HG02610 (cell line): ENCODE data around the gene OLAH.

ENCODE experiments used
- ATAC-seq: cut with Tn5 transposase; IDR thresholded peaks from one replicate; pipeline ENCODE4 v1.9.1; 2021; ENCODE audit warnings: mild to moderate bottlenecking, moderate library complexity; ENCODE audit not compliant: unreplicated experiment

The OLAH gene

DNA sequence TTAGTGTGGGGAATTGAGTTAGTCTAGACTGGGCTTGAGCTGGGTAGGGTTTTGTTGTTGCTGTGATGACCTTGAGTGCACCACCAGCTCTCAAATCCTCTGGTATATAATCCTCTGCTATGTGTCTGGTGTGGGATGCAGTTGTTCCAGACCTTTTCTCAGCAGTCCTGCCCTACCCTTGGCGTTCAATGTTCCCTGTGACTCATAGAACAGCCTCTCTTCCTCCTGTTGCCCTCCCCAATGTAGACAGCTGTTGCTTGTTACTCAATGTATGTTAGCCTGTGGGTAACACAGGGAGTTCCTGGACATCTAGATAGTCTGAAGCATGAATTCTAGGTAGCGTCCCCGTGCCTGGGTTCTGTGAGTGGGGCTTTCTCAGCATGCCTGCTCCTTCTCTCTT lies 25.1 kb downstream of the OLAH start:
- ATAC-seq: no peak

DNA sequence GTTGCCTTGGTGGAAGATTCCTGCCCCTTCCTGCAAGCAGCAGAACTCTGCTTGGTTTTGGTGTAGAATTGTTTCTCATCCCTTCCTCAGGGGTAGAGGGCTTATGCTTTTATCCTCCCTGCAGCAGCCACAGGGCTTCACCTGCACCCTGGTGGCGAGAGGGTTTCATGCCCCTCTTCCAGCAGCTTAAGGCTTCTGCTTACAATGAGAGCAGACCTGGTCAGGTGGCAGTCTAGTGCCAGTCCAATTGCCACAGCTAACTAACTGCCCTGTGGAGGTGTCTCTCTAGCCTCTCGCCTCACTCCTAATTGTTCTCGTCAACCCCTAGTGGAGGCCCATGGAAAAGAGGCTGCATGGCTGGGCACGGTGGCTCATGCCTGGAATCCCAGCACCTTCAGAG lies 25.5 kb downstream of the OLAH start:
- no peak for ATAC-seq

DNA sequence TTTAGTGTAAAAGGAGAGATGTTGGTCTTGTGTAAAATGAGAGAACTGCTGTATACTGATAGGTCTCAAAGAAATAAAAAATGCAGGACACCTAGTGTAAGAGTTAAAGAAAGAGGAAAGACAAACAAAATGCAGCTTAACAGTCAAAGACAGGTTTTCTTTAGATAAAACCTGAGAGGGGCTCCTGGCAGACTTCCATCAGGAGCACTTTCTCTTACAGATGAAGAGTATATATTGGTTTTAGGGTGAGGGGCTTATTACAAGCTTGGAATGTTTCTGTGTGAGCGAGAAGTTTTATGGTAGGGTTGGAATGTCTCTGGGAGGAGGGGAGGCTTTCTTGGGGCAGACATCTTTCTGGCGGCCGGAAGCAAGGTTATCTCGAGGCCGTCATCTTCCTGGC lies 28.6 kb downstream of the OLAH start:
- no peak for ATAC-seq

DNA sequence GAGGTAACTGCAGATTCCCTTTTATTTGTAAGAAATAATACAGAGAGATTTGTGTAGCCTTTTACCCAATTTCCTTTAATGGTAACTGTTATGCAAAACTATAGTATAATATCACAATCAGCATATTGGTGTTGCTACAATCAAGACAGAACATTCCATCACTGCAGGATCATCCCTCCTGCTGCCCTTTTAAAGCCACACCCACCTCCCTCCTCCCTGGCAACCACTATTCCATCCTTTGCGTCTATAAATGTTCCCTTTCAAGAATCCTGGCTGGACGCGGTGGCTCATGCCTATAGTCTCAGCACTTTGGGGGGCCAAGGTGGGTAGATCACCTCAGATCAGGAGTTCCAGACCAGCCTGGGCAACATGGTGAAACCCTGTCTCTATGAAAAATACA lies 31.7 kb downstream of the OLAH start:
- ATAC-seq: no peak

DNA sequence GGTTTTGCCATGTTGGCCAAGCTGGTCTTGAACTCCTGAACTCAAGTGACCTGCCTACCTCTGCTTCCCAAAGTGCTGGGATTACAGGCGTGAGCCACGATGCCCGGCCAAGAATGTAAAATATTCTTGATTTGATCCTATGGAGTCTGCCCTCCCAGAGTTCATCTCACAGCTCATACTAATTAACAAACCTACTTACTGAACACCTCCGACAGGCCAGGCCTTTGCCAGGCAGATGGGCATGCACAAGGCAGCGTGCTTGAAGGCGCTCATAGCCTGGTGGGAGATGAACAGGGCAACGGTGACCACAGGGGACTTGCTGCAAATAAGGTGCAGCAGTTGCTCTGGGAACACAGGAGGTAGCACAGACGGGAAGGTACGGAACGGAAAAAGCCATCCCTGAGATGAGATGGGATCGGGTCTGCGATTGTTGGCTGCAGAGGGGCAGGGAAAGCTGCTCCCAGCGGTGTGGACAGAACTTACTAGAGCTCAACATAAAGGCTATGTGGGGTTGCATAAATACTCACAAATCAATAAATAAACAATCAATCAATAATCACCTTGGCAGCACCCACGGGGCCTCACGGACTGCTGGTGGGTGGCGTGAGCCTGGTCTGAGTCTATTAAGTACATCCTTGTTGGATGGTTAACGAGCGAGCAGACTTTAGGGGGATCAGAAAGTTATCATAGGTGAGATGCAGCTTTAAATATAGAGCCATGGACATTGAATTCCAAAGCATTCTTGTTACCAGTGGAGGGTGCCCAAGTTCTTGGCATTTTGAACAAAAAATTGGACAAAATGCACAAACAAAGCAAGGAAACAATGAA lies 40.1 kb downstream of the OLAH start:
- no peak for ATAC-seq

DNA sequence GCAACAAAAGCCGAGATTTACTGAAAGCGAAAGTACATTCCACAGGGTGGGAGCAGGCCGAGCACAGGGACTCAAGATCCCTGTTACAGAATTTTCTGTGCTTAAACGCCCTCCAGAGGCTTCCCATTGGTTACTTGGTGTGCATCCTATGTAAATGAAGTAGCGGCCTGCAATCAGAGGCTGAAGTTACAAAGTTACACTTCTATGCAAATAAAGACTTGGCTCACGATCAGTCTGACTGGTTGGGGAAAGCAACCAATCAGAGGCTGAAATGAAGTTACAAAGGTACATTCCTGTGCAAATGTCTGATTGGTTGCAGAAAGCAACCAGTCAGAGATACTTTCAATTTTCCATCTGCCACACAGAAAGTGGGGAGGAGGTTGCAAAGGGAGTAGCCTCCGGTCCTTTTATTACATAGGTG lies 40.8 kb downstream of the OLAH start:
- ATAC-seq: no peak

DNA sequence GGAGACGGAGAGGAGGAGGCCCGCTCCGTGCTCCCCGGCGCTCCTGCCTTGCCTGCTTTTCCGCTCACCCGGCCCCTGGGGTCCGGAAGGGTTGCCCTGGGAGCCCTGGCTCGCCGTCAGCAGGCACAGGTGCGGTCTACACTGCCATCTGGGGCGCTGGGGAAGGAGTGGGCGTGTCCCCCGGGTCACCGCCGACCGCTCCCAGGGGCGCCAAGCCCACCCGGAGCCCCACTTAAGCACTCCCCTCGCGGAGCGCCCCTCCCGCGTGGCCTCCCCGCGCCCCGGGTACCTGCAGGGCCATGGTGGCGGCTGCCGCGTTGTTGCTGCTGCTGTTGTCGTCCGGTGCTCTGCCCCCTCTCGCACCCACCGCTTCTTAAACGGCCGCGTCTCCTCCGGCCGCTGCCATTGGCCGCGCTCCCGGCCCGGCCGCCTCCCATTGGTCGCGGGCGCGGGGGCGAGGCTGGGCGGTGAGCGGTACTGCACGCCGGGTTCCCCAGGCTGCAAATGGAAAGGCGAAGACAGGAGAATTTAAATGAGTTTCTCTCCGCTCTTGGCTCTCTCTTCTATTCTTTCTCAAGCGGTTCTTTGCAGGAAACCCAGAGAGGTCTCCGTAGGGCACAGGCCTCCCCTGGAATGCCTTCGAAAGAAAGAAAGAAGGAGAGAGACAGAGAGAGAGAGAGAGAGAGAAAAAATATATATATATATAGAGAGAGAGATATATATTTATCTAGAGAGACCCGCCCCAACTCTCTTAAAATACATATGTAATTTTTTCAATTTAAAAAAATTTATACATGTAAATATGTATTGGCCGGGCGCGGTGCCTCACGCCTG lies 44.9 kb downstream of the OLAH start, which contains the start of gene ACBD7:
ACBD7 (minus strand) TSS at position 349 of the 834 bp plus-strand sequence; CDS start at position 301, 48 bp downstream.
- peak; percentile 98 for ATAC-seq

DNA sequence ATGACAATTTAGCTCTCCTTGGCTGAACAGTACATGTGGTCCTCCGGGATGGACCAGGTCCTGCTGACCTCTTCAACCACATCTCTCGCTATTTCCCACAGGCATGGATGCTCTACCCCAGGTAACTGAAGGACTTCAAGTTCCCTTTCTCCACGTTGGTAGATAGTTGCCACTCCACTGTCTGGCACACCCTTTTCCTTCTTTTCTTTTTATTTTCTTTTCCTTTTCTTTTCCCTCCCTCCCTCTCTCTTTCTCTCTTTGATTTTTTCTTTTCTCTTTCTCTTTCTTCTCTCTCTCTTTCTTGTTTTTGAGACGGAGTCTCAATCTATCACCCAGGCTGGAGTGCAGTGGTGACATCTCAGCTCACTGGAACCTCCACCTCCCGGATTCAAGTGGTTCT lies 47.7 kb downstream of the OLAH start:
- ATAC-seq: no peak

DNA sequence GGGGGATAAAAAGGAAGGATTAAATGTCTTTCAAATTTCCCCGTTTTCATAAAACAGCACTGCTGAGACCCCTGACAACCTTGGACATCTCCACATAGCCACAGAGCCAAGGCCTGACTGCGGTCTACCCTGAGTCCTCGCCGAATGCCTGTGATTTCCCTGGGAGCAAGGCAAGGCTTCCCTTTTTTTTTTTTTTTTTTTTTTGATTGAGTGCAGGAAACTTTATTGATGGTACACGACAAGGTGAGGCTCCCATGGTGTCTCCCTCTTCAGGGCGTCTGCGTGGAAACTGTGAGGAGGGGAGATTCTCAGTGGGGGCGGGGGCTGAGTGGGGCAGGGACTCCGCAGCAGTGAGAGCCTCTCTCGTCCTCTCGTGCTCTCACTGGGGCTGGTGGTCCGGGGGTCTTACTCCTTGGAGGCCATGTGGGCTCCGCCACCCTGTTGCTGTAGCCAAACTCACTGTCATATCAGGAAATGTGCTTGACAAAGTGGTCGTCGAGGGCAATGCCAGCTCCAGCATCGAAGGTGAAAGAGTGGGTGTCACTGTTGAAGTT lies 49.2 kb downstream of the OLAH start:
- no peak for ATAC-seq

DNA sequence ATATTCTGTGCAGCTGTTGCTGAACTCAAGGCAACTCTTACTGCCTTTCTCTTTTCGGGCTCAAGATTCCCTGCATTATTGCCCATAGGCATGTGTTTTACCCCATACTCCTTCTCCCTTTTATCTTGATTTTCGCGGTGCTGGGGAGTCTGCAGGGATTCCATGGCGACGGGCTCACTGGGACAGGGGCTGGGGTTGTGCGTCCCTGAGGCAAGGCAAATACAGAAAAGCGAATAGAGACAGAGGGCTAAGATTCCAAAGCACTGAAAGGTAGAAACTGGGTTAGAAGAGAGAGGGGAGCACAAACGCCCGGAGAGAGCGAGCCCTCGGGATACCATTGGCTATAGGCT lies 52.9 kb downstream of the OLAH start:
- ATAC-seq: peak; percentile 11

DNA sequence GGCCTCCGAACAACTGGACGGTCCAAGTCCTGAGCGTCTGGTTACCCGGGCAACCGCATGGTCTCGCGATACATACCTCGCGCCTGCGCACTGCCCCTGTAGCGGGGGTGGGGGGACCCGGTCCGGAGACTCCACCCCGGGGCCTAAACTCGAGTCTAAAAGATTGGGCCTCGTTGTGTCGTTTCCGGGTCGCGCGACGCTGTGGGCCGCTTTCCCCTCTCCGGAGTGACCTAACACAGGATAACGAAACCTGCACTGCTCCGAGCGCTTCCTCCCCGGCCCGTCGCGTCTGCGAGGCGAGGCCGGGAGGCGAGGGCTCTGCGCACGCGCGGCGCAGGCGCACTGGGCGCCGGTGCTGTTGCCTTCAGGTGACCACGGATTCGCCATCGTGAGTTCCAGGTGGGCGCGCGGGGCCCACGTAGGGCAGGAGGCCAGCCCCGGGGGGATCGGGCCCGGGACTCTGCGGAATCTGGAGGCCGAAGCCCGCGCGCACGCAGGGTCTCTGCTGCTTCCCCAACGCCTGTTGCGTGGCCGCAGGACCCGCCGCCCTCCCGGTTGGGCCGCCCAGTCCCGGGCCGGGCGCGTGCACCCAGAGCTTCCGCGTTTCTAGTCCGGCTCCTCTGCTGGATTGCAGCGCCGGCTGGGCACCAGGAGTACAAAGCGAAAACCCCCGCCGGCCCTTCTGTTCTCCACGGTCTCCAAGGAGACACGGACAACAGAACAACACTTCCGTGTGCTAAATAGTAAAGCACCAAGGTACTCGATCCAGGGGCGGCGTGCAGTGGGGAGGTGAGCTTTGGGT lies 53.5 kb downstream of the OLAH start, which contains the start of gene RPP38:
RPP38 (plus strand) TSS at position 345 of the 802 bp plus-strand sequence. CDS start 5,960 bp downstream, outside the sequence.
- peak; percentile 86 for ATAC-seq

DNA sequence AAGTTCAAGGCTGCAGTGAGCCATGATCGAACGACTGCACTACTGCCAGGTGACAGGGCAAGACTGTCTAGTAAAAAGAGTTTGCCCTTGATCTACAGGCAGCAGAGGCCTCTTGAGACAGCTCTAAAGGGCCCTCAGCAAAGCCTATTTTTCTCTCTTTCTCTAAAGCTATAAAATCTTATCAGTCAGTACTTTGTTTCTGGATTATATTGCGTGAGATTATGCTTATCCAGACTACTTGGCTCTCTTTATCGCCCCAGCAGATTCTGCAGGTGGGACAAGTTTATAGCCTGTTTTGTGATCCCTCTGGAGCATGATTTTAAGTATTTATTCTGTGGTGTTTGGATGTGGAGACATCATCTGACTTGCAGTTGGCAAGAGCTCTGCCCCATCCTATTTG lies 56.1 kb downstream of the OLAH start:
- ATAC-seq: no peak

DNA sequence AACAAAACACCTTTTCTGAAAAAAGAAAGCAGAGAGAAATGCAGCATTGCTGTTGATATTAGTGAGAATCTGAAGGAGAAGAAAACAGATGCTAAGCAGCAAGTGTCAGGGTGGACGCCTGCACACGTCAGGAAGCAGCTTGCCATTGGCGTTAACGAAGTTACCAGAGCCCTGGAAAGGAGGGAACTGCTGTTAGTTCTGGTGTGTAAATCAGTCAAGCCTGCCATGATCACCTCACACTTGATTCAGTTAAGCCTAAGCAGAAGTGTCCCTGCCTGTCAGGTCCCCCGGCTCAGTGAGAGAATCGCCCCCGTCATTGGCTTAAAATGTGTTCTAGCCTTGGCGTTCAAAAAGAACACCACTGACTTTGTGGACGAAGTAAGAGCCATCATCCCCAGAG lies 59.8 kb downstream of the OLAH start:
- no peak for ATAC-seq

DNA sequence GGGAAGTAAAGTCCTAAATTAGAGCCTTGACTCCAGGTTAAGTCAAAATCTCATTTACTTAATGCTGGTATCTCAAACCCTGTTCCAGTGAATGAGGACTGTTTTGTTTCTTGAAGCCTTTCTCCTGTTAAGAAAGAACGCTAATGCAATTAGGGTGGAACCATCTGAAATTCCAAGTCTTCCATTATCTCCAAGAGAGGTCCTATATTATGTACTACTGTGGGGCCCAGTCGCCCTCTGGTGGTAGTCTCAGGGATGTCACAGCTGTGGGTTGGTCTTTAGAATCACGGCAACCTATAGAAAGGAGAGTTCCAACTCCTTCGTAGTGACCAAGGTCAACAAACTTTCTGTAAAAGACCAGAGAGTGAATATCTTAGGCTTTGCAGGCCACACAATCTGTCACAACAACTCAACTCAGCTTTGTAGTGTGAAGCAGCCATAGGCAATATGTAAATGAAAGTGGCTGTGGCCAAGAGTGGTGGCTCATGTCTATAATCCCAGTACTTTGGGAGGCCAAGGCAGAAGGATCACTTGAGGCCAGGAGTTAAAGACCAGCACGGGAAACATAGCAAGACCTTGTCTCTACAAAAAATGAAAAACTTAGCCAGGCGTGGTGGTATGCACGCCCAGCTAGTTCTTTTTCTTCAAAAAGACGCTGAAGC lies 62.7 kb downstream of the OLAH start:
- peak; percentile 84 for ATAC-seq

DNA sequence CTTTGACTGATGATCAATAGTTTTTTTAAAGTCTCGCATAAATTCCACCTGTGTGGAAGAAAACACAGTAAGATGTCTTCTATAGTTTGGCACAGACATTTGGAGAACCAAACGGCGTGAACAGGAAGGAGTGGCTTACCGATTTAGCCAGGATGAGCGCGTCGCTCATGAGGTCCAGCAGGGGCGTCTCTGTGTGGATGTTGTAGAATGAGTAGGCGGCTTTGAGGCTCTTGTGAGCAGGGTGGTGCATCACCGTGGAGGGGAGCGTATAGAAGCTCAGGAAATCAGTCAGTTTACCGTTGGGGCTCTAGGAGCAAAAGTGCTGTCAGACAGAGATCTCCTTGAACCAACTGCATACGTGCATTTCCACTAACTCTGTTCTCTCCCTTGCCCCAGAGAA lies 68.9 kb downstream of the OLAH start:
- no peak for ATAC-seq

DNA sequence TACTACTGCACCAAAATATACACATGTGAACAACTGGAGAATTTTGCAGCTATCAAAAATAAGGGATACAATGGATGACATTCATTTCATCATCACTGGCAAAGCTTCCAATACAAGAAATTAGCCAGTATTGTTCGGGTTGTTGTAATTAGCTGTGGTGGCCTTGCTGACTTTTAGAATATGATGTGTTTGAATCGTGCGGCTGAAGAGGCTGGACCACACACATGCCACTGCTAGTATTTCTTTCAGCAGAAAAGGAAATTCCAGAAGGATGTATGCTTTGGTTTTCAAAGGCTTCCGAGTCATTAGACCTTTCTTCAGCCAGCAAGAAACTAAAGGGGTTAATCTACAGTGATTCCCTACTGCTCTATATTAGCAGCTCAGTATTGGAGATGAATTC lies 70.0 kb downstream of the OLAH start:
- ATAC-seq: no peak

DNA sequence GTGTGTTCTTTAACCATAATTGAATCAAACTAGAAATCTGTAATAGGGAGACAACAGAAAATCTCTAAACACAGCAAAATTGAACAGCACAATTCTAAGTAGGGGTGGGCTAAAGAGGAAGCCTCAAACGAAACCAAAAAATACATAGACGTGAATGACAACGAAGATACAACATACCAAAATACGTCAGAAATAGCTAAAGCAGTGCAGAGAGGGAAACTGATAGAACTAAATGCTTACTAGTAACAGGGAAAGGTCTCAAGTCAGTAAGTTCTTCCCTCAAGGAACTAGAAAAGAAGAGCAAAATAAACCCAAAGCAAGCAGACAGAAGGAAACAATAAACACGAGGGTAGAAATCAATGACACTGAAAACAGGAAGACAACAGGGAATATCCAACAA lies 72.5 kb downstream of the OLAH start:
- ATAC-seq: no peak

DNA sequence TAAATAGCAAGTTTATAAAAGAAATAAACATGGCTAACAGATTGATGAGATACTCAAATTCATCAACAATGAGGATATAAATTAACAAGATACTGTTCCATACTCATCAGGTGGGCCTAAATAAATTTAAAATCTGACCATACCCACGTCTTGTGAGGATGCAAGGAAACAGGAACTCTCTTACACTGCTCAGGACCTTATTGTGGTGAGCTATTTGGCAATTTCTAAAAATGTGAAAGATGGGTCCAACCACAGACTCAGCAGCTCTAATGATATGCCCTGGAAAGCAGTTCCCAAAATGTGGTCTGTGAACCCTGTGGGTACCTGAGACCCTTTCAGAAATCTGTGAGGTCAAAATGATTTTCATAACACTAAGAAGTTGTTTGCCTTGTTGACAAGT lies 74.9 kb downstream of the OLAH start:
- ATAC-seq: no peak

DNA sequence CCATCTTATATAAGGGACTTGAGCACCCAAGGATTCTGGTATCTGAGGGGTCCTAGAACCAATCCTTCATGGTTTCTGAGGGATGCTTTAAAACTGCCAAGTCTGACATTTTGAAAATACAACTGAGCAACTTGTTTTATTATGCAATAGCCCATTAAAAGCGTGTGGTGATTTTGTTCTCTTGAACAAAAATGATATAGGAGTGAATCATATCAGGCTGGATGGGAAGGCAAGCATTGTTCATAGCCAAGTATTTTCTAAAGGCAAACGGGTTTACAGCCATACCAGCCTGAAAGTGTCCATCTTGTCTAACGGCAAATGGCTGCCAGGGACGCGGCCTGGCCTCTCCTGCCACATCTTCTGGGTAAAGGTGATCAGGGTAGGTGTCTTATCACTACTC lies 76.8 kb downstream of the OLAH start:
- ATAC-seq: no peak

DNA sequence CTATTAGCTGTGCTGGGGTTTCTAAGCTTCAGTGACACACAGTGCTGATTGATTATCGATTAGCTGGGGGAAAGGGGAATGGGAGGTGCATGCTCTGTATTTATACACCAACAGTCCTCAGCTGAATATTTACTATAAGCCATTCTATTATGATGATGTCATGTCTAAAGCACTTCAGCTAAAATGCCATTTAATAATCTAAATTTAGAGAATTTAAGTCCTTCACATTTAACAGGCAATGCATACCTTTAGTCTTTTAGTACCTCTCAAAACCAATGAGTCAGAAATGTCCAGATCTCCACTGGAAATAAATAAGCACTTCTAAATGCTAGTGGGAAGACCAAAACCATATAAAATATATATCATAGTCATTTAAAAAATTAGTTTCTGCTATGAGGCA lies 78.0 kb downstream of the OLAH start:
- ATAC-seq: no peak
